HFFc6 (cell line): Measurements from ENCODE around the gene TRIM46. TPM values are rescaled to one million over a fixed set of nuclear protein-coding genes. Genes with fewer than 3 reads are reported as not detected.

Source experiments
- DNase-seq: peaks from one replicate; pipeline ENCODE4 v3.0.0-alpha.2; 2018
- H3K27ac Mint-ChIP-seq: 2 replicates; pipeline ENCODE4 v1.8.0; 2020; ENCODE audit warnings: mild to moderate bottlenecking, mixed read lengths
- H3K27me3 Mint-ChIP-seq: 2 replicates; pipeline ENCODE4 v1.8.0; 2021; ENCODE audit warnings: mild to moderate bottlenecking, moderate library complexity, mixed read lengths; ENCODE audit not compliant: insufficient read depth
- H3K36me3 Mint-ChIP-seq: 2 replicates; pipeline ENCODE4 v1.8.0; 2021; ENCODE audit warnings: low read depth, mixed read lengths
- H3K4me1 Mint-ChIP-seq: 2 replicates; pipeline ENCODE4 v1.8.0; 2020; ENCODE audit warnings: low read depth, mixed read lengths
- H3K4me3 Mint-ChIP-seq: 2 replicates; pipeline ENCODE4 v1.8.0; 2020; ENCODE audit warnings: mild to moderate bottlenecking, moderate library complexity, mixed read lengths
- H3K9me3 Mint-ChIP-seq: 2 replicates; pipeline ENCODE4 v1.8.0; 2020; ENCODE audit warnings: mild to moderate bottlenecking, mixed read lengths
- total RNA-seq, 6 experiments: library from RNA; stranded (reverse); fragmentation: NEBNext Ultra II Directional; extraction: Animal tissue kit (Norgen Biotek cat#: 25700); gene quantifications; 2 replicates in 1 of 6; 3 replicates in 5 of 6; pipeline ENCODE4 v1.2.3, GENCODE V29; 2021
- TF ChIP-seq, protein P1 (sequence below): fragments of 200-600 bp; sonication (generic); IDR thresholded peaks from 2 replicates; pipeline ENCODE4 v1.5.0; 2021; ENCODE audit warnings: antibody characterized with exemption, mild to moderate bottlenecking

The TRIM46 gene
- total RNA-seq, 6 experiments from 2014 or later = 5.1 to 7.1 (median 6.1) TPM

DNA sequence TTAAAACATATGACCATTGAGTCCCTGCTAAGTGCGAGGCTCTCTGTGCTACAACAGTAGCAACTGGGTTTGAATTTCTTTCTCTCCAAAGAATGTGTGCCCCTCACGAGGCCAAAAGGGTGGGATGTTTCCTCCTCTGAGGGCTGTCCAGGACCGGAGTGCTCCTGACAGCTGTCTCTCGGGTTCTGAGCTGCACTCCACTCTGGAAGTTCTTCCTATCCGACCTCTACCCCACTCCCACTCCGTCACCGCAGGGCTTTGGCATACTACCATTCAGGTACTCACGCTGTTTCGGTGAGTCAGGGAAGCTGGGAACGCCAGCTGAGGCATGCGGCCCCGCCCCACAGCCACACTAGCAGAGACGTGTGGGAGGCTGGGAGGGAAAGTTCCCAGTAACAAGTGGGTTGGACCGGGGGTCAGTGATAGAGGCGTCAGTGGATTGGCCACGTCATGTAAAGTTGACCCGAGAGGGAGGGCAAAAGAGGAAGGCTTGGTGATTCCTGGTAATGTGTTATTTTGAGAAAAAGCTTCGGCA, 38.7 kb upstream of the TRIM46 start:
- DNase-seq = peak; percentile 92
- peaks cover 2% of the 10 kb centered on the region for H3K27me3 Mint-ChIP-seq
- peaks cover 37% of the 10 kb centered on the region for H3K4me1 Mint-ChIP-seq
- peaks cover 14% of the 10 kb centered on the region for H3K36me3 Mint-ChIP-seq
- peak overlapping the region; percentile 95 for H3K4me3 Mint-ChIP-seq
- TF ChIP-seq, protein P1, sequence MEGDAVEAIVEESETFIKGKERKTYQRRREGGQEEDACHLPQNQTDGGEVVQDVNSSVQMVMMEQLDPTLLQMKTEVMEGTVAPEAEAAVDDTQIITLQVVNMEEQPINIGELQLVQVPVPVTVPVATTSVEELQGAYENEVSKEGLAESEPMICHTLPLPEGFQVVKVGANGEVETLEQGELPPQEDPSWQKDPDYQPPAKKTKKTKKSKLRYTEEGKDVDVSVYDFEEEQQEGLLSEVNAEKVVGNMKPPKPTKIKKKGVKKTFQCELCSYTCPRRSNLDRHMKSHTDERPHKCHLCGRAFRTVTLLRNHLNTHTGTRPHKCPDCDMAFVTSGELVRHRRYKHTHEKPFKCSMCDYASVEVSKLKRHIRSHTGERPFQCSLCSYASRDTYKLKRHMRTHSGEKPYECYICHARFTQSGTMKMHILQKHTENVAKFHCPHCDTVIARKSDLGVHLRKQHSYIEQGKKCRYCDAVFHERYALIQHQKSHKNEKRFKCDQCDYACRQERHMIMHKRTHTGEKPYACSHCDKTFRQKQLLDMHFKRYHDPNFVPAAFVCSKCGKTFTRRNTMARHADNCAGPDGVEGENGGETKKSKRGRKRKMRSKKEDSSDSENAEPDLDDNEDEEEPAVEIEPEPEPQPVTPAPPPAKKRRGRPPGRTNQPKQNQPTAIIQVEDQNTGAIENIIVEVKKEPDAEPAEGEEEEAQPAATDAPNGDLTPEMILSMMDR = no peak
- peak overlapping the region; percentile 99 for H3K27ac Mint-ChIP-seq
- no peaks in the 10 kb centered on the region for H3K9me3 Mint-ChIP-seq

DNA sequence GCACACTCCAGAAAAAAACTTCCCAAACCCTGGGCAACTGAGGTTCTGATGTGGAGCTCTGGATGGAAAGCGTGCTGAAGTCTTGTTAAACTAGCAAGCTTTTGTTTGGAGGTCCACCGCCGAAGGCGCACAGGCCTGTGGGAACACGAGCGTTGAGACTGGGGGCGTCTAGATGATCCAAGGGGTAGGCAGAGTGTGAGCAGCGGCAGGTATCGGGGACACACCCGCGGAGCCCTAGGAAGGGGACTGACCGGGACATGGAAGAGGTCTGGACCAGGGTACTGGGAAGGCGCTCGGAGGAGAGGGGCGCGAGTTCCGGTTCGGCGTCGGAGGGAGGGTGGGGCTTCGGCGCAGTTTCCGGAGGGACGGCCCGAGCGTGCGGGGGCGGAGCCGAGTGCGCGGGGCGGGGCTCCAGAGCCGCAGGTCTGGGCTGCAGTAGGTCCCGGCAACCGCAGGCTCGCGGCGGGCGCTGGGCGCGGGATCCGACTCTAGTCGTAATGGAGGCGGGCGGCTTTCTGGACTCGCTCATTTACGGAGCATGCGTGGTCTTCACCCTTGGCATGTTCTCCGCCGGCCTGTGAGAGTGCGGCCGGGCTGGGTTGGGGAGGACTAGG, 38.1 kb upstream of the TRIM46 start, which contains the start of gene SLC50A1:
TSS of gene SLC50A1 (plus strand) at position 438 of the 614 bp plus-strand sequence. CDS start at position 498, 60 bp downstream.
- peak; percentile 94 for DNase-seq
- H3K36me3 Mint-ChIP-seq = peaks cover 14% of the 10 kb centered on the region
- H3K9me3 Mint-ChIP-seq = no peaks in the 10 kb centered on the region
- TF ChIP-seq, protein P1 = no peak
- peak within 1 kb of the TSS; percentile 95 for H3K4me3 Mint-ChIP-seq
- peak within 1 kb of the TSS; percentile 99 for H3K27ac Mint-ChIP-seq
- peaks cover 36% of the 10 kb centered on the region for H3K4me1 Mint-ChIP-seq
- peaks cover 2% of the 10 kb centered on the region for H3K27me3 Mint-ChIP-seq

DNA sequence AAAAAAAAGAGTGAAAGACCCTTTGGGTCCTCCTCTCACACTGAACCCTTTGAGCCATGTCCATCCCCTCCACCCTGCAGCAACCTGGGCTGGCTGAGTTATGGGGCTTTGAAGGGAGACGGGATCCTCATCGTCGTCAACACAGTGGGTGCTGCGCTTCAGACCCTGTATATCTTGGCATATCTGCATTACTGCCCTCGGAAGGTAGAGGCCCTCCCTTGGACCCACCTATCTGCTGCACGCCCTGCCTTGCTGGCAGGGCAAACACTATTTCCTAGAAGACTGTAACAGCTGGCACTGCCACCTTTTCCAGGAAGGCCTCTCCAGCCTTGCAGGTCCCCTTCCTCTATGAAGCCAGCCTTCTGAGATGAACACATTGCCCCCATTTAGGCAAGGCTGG, 36.9 kb upstream of the TRIM46 start:
- Mint-ChIP-seq H3K4me3 (peak overlapping the region; percentile 95), H3K36me3 (peaks cover 14% of the 10 kb centered on the region), H3K27me3 (peaks cover 7% of the 10 kb centered on the region), H3K9me3 (no peaks in the 10 kb centered on the region), H3K4me1 (peaks cover 36% of the 10 kb centered on the region), H3K27ac (peak overlapping the region; percentile 99)
- DNase-seq = no peak
- TF ChIP-seq, protein P1 = no peak

DNA sequence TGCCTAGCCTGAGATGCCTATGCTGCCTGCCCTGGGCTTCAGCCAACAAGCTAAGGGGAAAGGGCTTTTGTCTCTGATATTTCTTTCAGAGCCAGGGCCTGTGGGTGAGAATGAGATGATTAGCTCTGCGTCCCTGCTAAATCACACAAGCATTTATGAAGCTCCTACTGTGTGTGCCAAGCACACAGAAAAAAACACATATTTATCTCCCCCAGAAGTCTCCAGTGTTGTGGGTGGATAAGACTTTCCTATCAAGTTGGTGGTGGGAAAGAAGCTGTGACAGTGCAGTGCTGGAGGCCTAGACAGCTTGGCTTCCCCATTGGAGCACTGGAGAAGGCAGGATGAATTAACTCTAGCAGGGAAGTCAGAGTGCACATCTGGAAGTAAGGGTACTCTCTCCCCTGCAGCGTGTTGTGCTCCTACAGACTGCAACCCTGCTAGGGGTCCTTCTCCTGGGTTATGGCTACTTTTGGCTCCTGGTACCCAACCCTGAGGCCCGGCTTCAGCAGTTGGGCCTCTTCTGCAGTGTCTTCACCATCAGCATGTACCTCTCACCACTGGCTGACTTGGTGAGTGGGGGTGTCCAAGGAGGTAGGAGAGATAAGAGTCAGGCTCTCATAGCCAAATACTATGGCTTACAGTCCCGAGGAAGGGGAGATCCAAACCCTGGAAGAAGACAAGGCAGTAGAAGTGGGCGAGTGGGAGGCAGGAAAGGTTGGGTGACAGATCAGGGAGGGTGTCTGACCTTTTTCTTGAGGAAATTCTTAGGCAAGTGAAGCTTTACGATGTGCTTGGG, 36.3 kb upstream of the TRIM46 start:
- Mint-ChIP-seq H3K9me3 (no peaks in the 10 kb centered on the region), H3K27me3 (peaks cover 7% of the 10 kb centered on the region; the same call in 1 of the 2 replicates), H3K36me3 (peaks cover 14% of the 10 kb centered on the region), H3K27ac (peak overlapping the region; percentile 99), H3K4me3 (peak overlapping the region; percentile 95), H3K4me1 (peaks cover 36% of the 10 kb centered on the region)
- DNase-seq = no peak
- TF ChIP-seq, protein P1 = no peak

DNA sequence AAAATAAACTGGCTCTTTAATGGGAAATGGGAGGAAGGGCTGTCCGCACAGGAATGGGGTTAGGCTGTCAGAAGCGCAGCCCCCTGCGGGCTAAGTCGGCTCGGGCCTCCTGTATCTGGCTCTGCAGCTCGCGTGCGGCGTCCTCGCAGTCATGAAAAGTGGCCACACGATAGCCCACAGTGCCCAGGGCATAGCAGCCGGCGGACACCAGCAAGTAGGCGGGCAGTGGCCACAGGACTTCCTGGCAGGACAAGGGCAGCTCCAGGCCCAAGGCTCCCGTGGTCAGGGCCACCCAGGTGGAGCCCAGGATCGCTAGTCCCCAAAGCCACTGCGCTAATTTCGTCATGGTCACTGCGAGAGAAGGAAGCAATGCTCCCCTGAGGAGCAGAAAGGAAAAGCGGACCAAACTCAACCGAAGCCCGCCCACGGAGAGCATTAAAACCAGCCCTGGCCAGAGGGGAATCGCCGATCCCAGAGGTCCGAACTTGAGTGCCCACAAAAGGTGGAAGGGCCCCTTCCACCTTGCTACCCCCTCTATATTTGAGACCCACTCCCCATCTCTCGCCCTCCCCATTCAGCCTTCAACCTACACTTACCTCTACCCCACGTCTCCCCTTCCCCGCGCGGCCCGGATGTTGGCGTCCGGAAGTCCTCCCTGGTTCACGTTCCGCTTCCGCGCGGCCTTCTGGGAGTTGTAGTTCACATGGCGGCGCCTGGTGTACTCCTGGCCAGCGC, 33.6 kb upstream of the TRIM46 start, which contains the start of gene DPM3:
TSS of gene DPM3 (minus strand) at position 637 of the 735 bp plus-strand sequence. CDS start at position 346, 291 bp downstream.
- H3K4me3 Mint-ChIP-seq = peak within 1 kb of the TSS; percentile 98
- TF ChIP-seq, protein P1 = no peak
- peak within 1 kb of the TSS; percentile 89 for H3K27ac Mint-ChIP-seq
- peak; percentile 65 for DNase-seq
- H3K36me3 Mint-ChIP-seq = peaks cover 14% of the 10 kb centered on the region
- peaks cover 29% of the 10 kb centered on the region for H3K4me1 Mint-ChIP-seq
- peaks cover 9% of the 10 kb centered on the region for H3K27me3 Mint-ChIP-seq
- no peaks in the 10 kb centered on the region for H3K9me3 Mint-ChIP-seq
